ENCODE measurements around the gene CLEC2A. TPM values are rescaled to one million over a fixed set of nuclear protein-coding genes. Genes with fewer than 3 reads are reported as not detected.

Gene CLEC2A
- total RNA-seq, 2 donors from 2014 or later, result not detected

DNA sequence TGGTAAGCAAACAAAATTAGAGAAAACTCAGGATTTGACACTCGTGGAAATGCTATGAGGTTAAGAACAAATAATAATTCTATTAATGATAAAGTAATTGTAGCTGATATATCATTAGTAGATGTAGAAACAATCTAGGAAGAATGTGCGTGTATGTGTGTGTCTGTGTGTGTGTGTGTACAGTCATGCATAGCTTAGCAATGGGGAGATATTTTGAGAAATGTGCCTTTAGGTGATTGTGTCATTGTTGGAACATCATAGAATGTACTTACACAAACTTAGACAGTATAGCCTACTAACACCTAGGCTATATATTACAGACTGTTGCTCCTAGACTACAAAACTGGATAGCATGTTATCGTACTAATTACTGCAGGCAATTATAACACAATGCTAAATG lies 5.3 kb downstream of the CLEC2A start:
- no peaks in the 10 kb centered on the region for H3K27me3 ChIP-seq (replicated peaks; ENCODE audit: insufficient read depth)
- WGBS, result 85% methylated on average over 3 of the region's 3 CpGs
- intact Hi-C loops (cut with DNase I), result loop anchor here (5.0 kb wide), 1 partner anchor 175 kb away; no protein-coding TSS in a partner anchor
- H3K4me3 ChIP-seq, result no peak overlapping the region
- no peaks in the 10 kb centered on the region for H3K36me3 ChIP-seq
- H3K27ac ChIP-seq, result no peak overlapping the region
- TF ChIP-seq POLR2AphosphoS5 (IDR thresholded peaks at IDR 0.05) (no peak), POLR2A (IDR thresholded peaks at IDR 0.05) (no peak)
- TF ChIP-seq, protein P1, sequence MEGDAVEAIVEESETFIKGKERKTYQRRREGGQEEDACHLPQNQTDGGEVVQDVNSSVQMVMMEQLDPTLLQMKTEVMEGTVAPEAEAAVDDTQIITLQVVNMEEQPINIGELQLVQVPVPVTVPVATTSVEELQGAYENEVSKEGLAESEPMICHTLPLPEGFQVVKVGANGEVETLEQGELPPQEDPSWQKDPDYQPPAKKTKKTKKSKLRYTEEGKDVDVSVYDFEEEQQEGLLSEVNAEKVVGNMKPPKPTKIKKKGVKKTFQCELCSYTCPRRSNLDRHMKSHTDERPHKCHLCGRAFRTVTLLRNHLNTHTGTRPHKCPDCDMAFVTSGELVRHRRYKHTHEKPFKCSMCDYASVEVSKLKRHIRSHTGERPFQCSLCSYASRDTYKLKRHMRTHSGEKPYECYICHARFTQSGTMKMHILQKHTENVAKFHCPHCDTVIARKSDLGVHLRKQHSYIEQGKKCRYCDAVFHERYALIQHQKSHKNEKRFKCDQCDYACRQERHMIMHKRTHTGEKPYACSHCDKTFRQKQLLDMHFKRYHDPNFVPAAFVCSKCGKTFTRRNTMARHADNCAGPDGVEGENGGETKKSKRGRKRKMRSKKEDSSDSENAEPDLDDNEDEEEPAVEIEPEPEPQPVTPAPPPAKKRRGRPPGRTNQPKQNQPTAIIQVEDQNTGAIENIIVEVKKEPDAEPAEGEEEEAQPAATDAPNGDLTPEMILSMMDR (IDR thresholded peaks at IDR 0.05), result no peak
- DNase-seq (ENCODE audit: low spot score), result no peak
- H3K9me3 ChIP-seq, result no peaks in the 10 kb centered on the region
- no peaks in the 10 kb centered on the region for H3K4me1 ChIP-seq (replicated peaks)

- 17% methylated on average over 5 of the region's 5 CpGs for WGBS
- intact Hi-C loops (cut with DNase I), result loop anchor here (5.0 kb wide), 1 partner anchor 174 kb away; no protein-coding TSS in a partner anchor
- Histone ChIP-seq H3K4me3 (no peak overlapping the region), H3K27me3 (replicated peaks; ENCODE audit: insufficient read depth) (no peaks in the 10 kb centered on the region), H3K4me1 (replicated peaks) (no peaks in the 10 kb centered on the region), H3K36me3 (no peaks in the 10 kb centered on the region), H3K9me3 (no peaks in the 10 kb centered on the region), H3K27ac (no peak overlapping the region)
- DNase-seq (ENCODE audit: low spot score), result no peak
- TF ChIP-seq, protein P1 (IDR thresholded peaks at IDR 0.05), result peak; percentile 17 to 65 (median 41)
- TF ChIP-seq POLR2A (IDR thresholded peaks at IDR 0.05), result no peak
These were observed 6.3 kb downstream of the CLEC2A start for GRCh38 chr12:9925705-9926393.

DNA sequence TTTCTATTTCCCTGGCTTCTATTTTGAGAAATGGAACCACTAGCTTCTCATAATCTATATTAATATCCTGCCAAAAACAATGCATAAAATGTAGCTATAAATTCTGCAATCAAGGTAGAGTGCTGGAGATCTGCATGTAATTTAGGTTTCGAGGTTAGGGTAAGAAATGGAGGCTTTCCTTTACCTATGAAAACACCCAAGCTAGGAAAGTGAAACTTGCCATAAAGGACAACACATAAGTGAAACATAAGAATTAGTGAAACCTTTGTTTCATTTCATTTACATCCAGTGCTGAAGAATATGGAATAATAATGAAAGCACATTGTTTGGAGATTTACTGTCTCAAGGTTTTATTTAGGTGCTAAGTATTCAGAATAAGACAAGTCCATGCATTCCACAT lies 9.7 kb downstream of the CLEC2A start:
- DNase-seq (ENCODE audit: low spot score), result no peak
- no peaks in the 10 kb centered on the region for H3K27me3 ChIP-seq (replicated peaks; ENCODE audit: insufficient read depth)
- no peak overlapping the region for H3K4me3 ChIP-seq
- H3K27ac ChIP-seq, result no peak overlapping the region
- WGBS, result 96% methylated on average over 1 of the region's 1 CpG
- TF ChIP-seq, protein P1 (IDR thresholded peaks at IDR 0.05), result no peak
- no peak for TF ChIP-seq POLR2A (IDR thresholded peaks at IDR 0.05)
- TF ChIP-seq POLR2AphosphoS5 (IDR thresholded peaks at IDR 0.05), result no peak
- no peaks in the 10 kb centered on the region for H3K36me3 ChIP-seq
- intact Hi-C loops (cut with DNase I), result no loop called here
- H3K9me3 ChIP-seq, result no peaks in the 10 kb centered on the region
- no peaks in the 10 kb centered on the region for H3K4me1 ChIP-seq (replicated peaks)

DNA sequence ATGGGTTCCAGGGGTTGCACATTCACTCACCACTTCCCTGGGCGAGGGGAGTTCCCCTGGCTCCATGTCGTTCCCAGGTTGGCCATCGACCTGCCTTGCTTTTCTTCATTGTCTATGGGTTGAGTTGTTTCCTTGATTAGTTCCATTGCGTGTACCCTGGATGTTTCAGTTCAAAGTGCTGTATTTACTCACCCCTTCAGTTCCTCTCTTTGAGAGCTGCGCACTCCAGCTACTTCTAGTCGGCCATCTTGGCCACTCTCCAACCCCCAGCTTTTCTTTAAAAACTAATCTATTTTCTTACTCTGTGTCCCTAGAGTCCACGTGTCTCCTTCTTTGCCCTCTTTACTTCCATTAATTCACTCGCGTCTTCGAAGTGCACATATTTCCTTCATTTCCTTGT lies 11.7 kb downstream of the CLEC2A start:
- TF ChIP-seq, protein P1 (IDR thresholded peaks at IDR 0.05), result no peak
- no peak for TF ChIP-seq POLR2AphosphoS5 (IDR thresholded peaks at IDR 0.05)
- TF ChIP-seq POLR2A (IDR thresholded peaks at IDR 0.05), result no peak
- WGBS, result 92% methylated on average over 10 of the region's 10 CpGs
- intact Hi-C loops (cut with DNase I), result no loop called here

DNA sequence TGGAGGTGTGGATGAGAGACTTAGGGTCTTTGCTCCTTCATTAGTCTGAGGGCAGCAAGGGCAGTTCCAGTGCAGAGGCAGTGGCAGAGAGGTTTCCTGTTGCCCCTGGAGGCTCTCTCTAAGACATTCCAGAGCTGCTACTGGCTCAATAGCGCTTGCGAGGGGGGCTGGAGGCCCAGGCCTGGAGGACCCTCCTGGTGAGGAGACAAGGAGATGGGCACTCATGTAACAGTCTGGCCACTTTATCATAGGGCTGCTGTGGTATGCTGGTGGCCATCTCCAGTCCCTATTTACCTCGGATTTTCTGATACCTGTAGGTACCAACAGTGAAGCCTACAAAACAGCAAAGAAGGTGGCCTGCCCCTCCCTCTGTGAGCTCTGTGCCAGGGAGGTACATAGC lies 12.7 kb downstream of the CLEC2A start:
- no peak for DNase-seq (ENCODE audit: low spot score)
- Histone ChIP-seq H3K36me3 (no peaks in the 10 kb centered on the region), H3K27ac (no peak overlapping the region), H3K27me3 (replicated peaks; ENCODE audit: insufficient read depth) (no peaks in the 10 kb centered on the region), H3K4me3 (no peak overlapping the region), H3K4me1 (replicated peaks) (no peaks in the 10 kb centered on the region), H3K9me3 (no peaks in the 10 kb centered on the region)
- TF ChIP-seq POLR2AphosphoS5 (IDR thresholded peaks at IDR 0.05) (no peak), POLR2A (IDR thresholded peaks at IDR 0.05) (no peak)
- TF ChIP-seq, protein P1 (IDR thresholded peaks at IDR 0.05), result no peak
- intact Hi-C loops (cut with DNase I), result no loop called here
- 94% methylated on average over 3 of the region's 3 CpGs for WGBS

More for the DNA sequence above, 11.7 kb downstream of the CLEC2A start:
- H3K36me3 ChIP-seq, result no peaks in the 10 kb centered on the region
- no peaks in the 10 kb centered on the region for H3K4me1 ChIP-seq (replicated peaks)
- H3K27me3 ChIP-seq (replicated peaks; ENCODE audit: insufficient read depth), result no peaks in the 10 kb centered on the region
- no peak overlapping the region for H3K27ac ChIP-seq
- DNase-seq (ENCODE audit: low spot score), result no peak
- no peak overlapping the region for H3K4me3 ChIP-seq
- H3K9me3 ChIP-seq, result no peaks in the 10 kb centered on the region
